ENCODE data around the gene OR6B1.

Gene OR6B1

DNA sequence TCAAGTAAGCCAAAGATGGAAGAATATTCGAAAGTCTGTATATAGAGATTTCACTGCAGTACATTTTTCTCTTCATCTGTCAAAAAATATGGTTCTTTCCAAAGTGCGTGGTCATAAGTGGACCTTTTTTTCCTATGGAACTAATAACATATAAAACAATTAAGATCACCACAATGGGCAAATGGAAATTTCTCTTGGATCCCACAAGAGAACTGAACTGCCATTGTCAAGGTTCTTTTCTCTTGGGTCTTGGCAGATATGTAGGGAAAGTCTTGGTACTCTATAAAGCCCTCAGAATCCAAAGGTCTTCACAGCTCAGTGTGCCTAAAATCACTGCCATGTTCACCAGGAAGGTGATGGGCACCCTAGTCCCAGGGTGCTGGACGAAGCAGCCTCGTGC, at the start of gene OR6B1:
OR6B1 (plus strand) TSS at position 301 of the 400 bp plus-strand sequence. CDS start 3,677 bp downstream, outside the sequence.
- no peak for DNase-seq (ENCODE audit: low read depth in 2 of 3, low spot score in 1 of 3)

DNA sequence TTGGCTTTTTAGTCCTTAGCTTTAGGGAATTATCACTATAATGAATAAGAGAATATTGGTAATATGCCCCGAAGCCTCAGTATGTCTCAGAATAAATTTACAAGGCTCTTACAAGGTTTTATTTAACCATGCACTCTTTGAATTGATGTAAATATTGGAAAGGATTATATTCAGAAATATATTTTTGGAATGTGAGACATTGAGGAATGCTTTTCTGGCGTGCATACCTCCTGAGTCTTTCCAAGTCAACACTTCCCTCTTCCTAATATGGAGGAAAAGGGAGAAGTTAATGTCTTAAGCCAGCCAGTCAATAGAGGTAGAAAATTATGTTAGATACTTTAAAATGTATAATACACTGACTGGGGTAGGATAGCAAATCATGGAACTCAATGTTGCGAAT, 46.7 kb upstream of the OR6B1 start:
- DNase-seq (ENCODE audit: low read depth in 2 of 3, low spot score in 1 of 3) = no peak

- no peak for DNase-seq (ENCODE audit: low read depth in 2 of 3, low spot score in 1 of 3)
Measured at GRCh38 chr7:143954135-143954534, 46.0 kb upstream of the OR6B1 start.

DNA sequence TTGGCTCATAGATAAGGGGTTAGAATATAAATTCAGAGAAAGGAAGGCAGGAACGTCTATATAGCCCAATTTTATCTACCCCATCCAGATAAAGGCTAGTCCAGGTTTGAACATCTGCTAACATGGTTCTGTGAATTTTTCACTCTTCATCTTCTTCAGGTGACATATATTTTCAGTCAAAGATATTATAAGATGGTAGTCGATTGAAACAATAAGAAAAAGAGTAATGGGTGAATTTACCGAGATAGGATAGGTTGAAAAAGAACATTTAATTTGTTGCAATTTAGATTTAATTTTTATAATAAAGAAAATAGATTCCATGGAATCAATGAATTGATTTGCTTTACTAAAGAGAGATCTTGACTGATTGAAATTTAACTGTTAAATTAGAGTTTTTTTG, 45.6 kb upstream of the OR6B1 start, which contains the start of gene OR2F1:
OR2F1 (plus strand) TSS at position 301 of the 400 bp plus-strand sequence. CDS start 5,127 bp downstream, outside the sequence.
- DNase-seq (ENCODE audit: low read depth in 2 of 3, low spot score in 1 of 3) = no peak

- DNase-seq (ENCODE audit: low read depth in 2 of 3, low spot score in 1 of 3) = no peak
Measured at GRCh38 chr7:143958781-143959180, 41.3 kb upstream of the OR6B1 start.

- DNase-seq (ENCODE audit: low read depth in 2 of 3, low spot score in 1 of 3) = no peak
Measured at GRCh38 chr7:143960813-143961610, 39.1 kb upstream of the OR6B1 start.

DNA sequence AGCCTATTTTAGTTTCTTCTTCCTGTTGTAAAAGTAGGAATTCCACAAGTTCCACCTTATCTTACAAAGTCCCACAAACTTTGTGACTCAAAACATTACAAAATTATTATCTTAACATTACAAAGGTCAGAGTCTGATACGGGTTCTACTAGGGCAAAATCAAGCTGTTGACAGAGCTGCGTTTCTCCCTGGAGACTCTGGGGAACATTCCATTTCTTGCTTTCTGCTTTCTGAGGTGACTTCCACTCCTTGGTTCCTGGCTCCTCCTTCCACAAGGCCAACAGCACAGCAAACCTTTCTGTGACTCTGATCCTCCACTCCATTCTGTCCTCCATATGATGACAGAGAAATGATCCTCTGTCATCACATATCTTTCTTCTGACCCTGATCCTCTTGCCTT, 34.8 kb upstream of the OR6B1 start:
- no peak for DNase-seq (ENCODE audit: low read depth in 2 of 3, low spot score in 1 of 3)

GRCh38 chr7:143967398-143967797, 32.7 kb upstream of the OR6B1 start:
- DNase-seq (ENCODE audit: low read depth in 2 of 3, low spot score in 1 of 3) = no peak

GRCh38 chr7:143973870-143974416, 26.2 kb upstream of the OR6B1 start:
- DNase-seq (ENCODE audit: low read depth in 2 of 3, low spot score in 1 of 3) = no peak

GRCh38 chr7:143974459-143974858, 25.7 kb upstream of the OR6B1 start:
- no peak for DNase-seq (ENCODE audit: low read depth in 2 of 3, low spot score in 1 of 3)

GRCh38 chr7:143975617-143976016, 24.5 kb upstream of the OR6B1 start:
- DNase-seq (ENCODE audit: low read depth in 2 of 3, low spot score in 1 of 3) = no peak

GRCh38 chr7:143978585-143978984, 21.5 kb upstream of the OR6B1 start:
- no peak for DNase-seq (ENCODE audit: low read depth in 2 of 3, low spot score in 1 of 3)

DNA sequence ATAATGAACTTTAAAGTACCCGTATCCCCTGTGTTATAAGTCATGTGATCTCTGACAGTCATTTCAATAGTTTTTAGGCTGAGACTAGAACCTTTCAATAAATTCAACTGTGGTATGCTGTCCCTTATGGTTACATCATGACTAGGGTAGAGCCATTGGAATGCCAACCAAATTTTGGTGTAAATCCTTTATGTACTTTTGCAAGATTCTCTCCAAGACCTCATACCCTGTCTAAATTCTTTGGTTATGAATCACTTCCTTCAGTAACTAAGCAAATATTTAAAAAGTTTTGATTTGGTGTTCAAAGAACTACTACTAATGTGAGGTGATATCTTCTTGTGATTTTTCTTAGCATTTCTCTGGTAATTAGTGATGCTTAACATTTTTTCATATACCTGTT, 20.8 kb upstream of the OR6B1 start:
- DNase-seq (ENCODE audit: low read depth in 2 of 3, low spot score in 1 of 3) = no peak

- no peak for DNase-seq (ENCODE audit: low read depth in 2 of 3, low spot score in 1 of 3)
Measured at GRCh38 chr7:143979998-143980397, 20.1 kb upstream of the OR6B1 start.

GRCh38 chr7:143980746-143981510, 19.2 kb upstream of the OR6B1 start:
- no peak for DNase-seq (ENCODE audit: low read depth in 2 of 3, low spot score in 1 of 3)

- DNase-seq (ENCODE audit: low read depth in 2 of 3, low spot score in 1 of 3) = no peak
Measured at GRCh38 chr7:143983960-143984359, 16.2 kb upstream of the OR6B1 start.

DNA sequence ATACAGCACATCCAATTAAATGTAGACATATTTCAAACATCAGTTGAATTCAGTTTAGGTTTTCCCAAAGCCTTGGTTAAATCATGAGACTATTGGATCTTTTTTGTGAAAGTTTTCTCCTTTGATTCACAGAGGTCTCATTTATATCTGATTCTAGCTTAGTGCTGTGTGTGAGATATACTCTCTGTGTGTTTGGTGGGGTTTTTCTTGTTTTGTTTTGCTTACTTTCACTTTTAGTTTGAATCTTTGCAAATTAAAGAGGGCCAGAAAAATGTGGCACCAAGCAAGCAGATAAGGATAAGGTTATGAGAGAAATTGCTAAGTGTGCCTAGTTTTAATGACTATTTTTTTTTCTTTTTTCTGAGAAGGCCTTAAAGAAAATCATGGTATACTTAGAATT, 12.6 kb upstream of the OR6B1 start:
- no peak for DNase-seq (ENCODE audit: low read depth in 2 of 3, low spot score in 1 of 3)

DNA sequence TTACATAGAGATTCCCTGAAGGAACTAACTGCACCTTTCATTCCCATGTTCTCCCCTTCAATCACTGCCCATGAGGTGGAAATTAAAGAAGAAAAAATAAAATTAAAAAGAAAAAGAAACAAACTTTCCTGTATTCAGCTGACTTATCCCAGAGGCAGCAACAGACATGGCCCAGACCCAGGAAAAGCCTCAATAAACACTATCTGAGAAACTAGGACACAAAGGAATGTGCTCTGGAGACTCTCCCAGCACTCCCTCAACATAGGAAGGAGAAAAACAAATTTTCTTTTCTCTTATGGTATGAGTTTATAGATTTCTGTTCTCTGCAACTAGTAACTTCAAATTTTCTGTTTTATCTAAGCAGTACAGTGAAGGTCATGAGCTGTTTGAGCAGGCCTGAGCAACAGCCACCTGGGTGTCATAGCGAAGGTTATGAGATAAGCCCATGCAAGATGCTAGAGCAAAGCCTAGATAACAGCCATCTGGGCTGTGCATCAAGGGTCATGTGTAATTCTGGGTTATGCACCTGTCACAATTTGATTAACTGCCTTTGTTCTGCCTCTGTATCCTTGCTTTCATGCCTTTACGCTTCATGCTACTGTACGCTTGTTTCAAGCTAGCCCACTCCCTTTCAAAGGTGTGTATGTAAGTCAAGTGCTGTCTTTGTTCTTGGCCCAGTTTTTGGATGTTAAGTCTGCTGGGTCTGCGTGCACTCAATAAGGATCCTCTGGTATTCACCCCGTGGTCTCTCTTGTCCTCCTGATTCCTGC, 11.0 kb upstream of the OR6B1 start:
- DNase-seq (ENCODE audit: low read depth in 2 of 3, low spot score in 1 of 3) = no peak

DNA sequence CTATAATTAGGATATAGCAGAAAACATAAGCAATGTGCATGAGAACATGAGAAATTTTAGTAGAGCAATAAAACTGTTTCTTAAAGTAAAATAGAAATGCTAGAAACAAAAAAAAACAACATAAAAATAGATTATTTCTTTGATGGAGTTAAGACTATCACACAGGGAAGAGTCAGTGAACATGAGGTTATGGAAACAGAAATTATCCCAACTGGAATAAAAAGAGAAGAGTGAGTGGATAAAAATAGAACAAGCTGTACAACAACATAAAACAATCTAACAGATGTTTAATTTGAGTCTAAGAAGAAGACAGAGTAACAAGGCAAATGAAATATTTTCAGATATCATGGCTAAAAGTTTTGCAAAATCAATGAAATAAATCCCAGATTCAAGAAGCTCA, 7.5 kb upstream of the OR6B1 start:
- no peak for DNase-seq (ENCODE audit: low read depth in 2 of 3, low spot score in 1 of 3)

DNA sequence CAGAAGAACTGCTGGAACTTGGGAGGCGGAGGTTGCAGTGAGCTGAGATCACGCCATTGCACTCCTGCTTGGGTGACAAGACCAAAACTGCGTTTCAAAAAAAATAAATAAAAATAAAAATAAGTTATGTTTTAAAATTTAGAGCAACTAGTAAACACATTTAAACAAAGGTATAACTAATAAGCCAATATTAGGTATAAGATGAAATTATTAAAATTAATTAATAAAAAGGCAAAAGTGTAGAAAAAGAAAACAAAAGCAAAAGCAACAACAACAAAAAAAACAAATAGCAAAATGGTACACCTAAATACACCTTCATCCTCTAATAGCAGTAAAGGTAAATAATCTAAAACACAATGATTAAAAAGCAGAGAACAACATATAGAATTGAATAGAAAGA, 6.2 kb upstream of the OR6B1 start:
- no peak for DNase-seq (ENCODE audit: low read depth in 2 of 3, low spot score in 1 of 3)

DNA sequence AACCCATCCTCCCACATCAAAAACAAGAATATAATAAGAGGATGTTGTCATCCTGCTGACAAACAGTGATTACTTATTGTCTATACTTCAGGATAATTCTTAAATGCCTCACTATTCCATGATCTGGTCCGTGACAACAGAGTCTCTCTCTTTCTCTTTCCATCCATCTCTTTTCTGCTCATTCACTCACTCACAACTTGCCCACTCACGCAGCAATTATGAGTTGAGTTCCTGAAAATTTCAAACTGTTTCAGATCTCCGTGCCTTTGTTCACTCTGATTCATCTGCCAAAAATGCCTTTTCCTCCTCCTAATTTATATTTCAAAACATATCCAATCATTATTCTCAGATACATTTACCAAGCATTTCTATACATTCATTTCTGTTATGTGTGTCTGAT, 1.4 kb downstream of the OR6B1 start:
- no peak for DNase-seq (ENCODE audit: low read depth in 2 of 3, low spot score in 1 of 3)
